ENCODE results near the gene OSCP1. TPM values are rescaled to one million over a fixed set of nuclear protein-coding genes. Genes with fewer than 3 reads are reported as not detected.

Gene OSCP1
- total and polyA plus RNA-seq, 2 donors (not counting 1 experiment from before 2014, with no cell fraction given) = 0.16 to 0.94 TPM

DNA sequence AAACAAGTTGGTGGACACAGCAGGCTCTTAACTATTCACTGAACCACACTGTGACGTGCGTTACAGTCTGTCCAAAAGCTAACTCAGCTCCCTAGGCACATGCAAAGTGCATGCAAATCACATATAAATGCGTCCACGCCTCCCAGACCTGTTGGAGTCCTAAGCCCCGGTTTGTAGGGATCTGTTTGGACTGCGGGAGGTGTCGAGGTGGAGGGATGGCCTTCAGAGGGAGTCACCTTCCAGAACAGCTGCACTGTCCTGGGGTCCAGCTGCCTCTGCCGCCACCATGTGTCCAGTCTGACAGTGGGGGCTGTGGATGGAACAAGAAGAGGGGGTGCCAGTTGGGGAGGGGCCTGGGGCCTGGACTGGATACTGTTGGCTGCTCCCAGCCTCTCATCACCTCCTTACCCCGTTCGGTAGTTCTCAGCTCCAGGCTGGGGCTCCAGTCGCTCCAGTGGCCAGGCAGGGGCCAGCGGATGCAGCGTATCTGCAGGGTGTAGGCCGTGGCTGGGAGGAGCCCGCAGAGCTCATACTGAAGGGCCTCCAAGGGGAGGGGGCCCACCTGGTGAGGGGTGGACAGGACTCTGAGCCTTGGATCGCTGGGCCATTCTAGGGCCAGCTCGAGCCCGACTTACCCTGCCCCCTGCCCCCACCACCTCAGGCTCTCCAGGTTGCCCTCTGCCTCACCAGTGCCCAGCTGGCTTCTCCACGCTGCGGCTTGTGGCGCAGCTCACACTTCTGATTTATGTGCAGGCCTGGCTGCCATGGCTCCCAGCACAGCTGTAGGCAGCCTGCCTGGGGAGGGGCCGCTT lies 21.8 kb upstream of the OSCP1 start:
- POLR2A ChIA-PET = no interaction called here
- H3K9me3 Mint-ChIP-seq (ENCODE audit: insufficient read depth) = no peaks in the 10 kb centered on the region
- no peaks in the 10 kb centered on the region for H3K27me3 Mint-ChIP-seq
- DNase-seq (no peak), ATAC-seq (ENCODE audit: low read depth) (no peak)
- Histone ChIP-seq H3K9ac (ENCODE audit: low read length) (no peak overlapping the region), H3K79me2 (ENCODE audit: control insufficient read depth, insufficient read depth, low read length) (no peaks in the 10 kb centered on the region), H4K20me1 (ENCODE audit: control insufficient read depth, insufficient read depth, low read length, poor library complexity, severe bottlenecking) (no peaks in the 10 kb centered on the region), H3K27me3 (replicated peaks in 1 of 4; ENCODE audit: control extremely low read depth in 1 of 4, control insufficient read depth in 3 of 4, insufficient read depth in 4 of 4, low read length in 3 of 4) (no peaks in the 10 kb centered on the region), H3K9me3 (ENCODE audit: control extremely low read depth in 1 of 3, control insufficient read depth in 2 of 3, insufficient read depth in 1 of 3, low read length in 2 of 3) (no peaks in the 10 kb centered on the region), H2AFZ (ENCODE audit: insufficient read depth, low read depth, low read length, poor library complexity, severe bottlenecking) (no peak overlapping the region), H3K27ac (ENCODE audit: low read length in 2 of 2) (no peak overlapping the region), H3K4me3 (ENCODE audit: control extremely low read depth in 1 of 5, extremely low read depth in 1 of 5, insufficient read depth in 1 of 5, low read depth in 2 of 5, low read length in 4 of 5) (no peak overlapping the region), H3K4me1 (ENCODE audit: control insufficient read depth in 2 of 2, insufficient read depth in 2 of 2, low read length in 2 of 2) (no peaks in the 10 kb centered on the region), H3K4me2 (replicated peaks; ENCODE audit: low read depth, low read length, poor library complexity, severe bottlenecking) (no peak overlapping the region), H3K36me3 (replicated peaks in 1 of 2; ENCODE audit: control extremely low read depth in 1 of 2, control insufficient read depth in 1 of 2, extremely low read depth in 1 of 2, insufficient read depth in 2 of 2, low read length in 1 of 2) (no peaks in the 10 kb centered on the region)
- H3K4me1 Mint-ChIP-seq = peaks cover 2% of the 10 kb centered on the region
- intact Hi-C loops (cut with micrococcal nuclease) = no loop called here
- no peak overlapping the region for H3K27ac Mint-ChIP-seq
- WGBS (ENCODE audit: insufficient coverage) = 91% methylated on average over 19 of the region's 22 CpGs
- H3K4me3 Mint-ChIP-seq = no peak overlapping the region
- TF ChIP-seq, protein P1, sequence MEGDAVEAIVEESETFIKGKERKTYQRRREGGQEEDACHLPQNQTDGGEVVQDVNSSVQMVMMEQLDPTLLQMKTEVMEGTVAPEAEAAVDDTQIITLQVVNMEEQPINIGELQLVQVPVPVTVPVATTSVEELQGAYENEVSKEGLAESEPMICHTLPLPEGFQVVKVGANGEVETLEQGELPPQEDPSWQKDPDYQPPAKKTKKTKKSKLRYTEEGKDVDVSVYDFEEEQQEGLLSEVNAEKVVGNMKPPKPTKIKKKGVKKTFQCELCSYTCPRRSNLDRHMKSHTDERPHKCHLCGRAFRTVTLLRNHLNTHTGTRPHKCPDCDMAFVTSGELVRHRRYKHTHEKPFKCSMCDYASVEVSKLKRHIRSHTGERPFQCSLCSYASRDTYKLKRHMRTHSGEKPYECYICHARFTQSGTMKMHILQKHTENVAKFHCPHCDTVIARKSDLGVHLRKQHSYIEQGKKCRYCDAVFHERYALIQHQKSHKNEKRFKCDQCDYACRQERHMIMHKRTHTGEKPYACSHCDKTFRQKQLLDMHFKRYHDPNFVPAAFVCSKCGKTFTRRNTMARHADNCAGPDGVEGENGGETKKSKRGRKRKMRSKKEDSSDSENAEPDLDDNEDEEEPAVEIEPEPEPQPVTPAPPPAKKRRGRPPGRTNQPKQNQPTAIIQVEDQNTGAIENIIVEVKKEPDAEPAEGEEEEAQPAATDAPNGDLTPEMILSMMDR (IDR thresholded peaks at IDR 0.05) = no peak
- no peak for TF ChIP-seq EZH2 (IDR thresholded peaks at IDR 0.05; ENCODE audit: borderline replicate concordance, insufficient read depth, low read depth, low read length, poor library complexity, severe bottlenecking)
- CTCF ChIA-PET = no interaction called here

DNA sequence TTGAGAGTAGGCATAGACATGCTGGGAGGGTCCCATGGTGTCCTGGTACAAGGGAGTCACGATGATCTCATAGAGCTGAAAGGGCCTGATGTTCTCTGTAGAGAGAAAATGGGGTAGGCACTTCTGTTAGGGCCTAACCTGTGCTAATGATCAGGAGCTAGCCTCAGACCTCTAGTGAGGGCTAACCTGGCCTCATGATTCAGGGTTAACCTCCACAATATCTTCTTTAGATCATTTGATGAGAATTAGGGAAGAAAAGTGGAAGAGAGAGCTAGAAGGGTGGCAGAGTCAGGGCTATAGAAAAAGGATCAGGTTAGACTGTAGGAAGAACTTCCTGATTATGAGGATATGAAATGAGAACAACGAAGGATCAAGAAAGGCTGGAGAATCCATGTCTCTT lies 18.9 kb upstream of the OSCP1 start:
- H3K27ac Mint-ChIP-seq = no peak overlapping the region
- POLR2A ChIA-PET = no interaction called here
- intact Hi-C loops (cut with micrococcal nuclease) = no loop called here

More for the DNA sequence above, 18.9 kb upstream of the OSCP1 start:
- Histone ChIP-seq H3K4me2 (replicated peaks; ENCODE audit: low read depth, low read length, poor library complexity, severe bottlenecking) (no peak overlapping the region), H3K4me1 (ENCODE audit: control insufficient read depth in 2 of 2, insufficient read depth in 2 of 2, low read length in 2 of 2) (peaks cover 4 to 7% of the 10 kb centered on the region in 2 donors), H3K9ac (ENCODE audit: low read length) (no peak overlapping the region), H3K27ac (ENCODE audit: low read length in 2 of 2) (no peak overlapping the region), H3K4me3 (ENCODE audit: control extremely low read depth in 1 of 5, extremely low read depth in 1 of 5, insufficient read depth in 1 of 5, low read depth in 2 of 5, low read length in 4 of 5) (no peak overlapping the region), H4K20me1 (ENCODE audit: control insufficient read depth, insufficient read depth, low read length, poor library complexity, severe bottlenecking) (no peaks in the 10 kb centered on the region), H2AFZ (ENCODE audit: insufficient read depth, low read depth, low read length, poor library complexity, severe bottlenecking) (no peak overlapping the region), H3K79me2 (ENCODE audit: control insufficient read depth, insufficient read depth, low read length) (no peaks in the 10 kb centered on the region), H3K36me3 (replicated peaks in 1 of 2; ENCODE audit: control extremely low read depth in 1 of 2, control insufficient read depth in 1 of 2, extremely low read depth in 1 of 2, insufficient read depth in 2 of 2, low read length in 1 of 2) (no peaks in the 10 kb centered on the region), H3K9me3 (ENCODE audit: control extremely low read depth in 1 of 3, control insufficient read depth in 2 of 3, insufficient read depth in 1 of 3, low read length in 2 of 3) (no peaks in the 10 kb centered on the region), H3K27me3 (replicated peaks in 1 of 4; ENCODE audit: control extremely low read depth in 1 of 4, control insufficient read depth in 3 of 4, insufficient read depth in 4 of 4, low read length in 3 of 4) (no peaks in the 10 kb centered on the region)
- WGBS (ENCODE audit: insufficient coverage) = 65% methylated on average over 2 of the region's 2 CpGs
- CTCF ChIA-PET = no interaction called here
- no peaks in the 10 kb centered on the region for H3K9me3 Mint-ChIP-seq (ENCODE audit: insufficient read depth)
- ATAC-seq (ENCODE audit: low read depth) = no peak
- DNase-seq = no peak
- no peak for TF ChIP-seq EZH2 (IDR thresholded peaks at IDR 0.05; ENCODE audit: borderline replicate concordance, insufficient read depth, low read depth, low read length, poor library complexity, severe bottlenecking)
- TF ChIP-seq, protein P1 (IDR thresholded peaks at IDR 0.05) = no peak
- peaks cover 7% of the 10 kb centered on the region for H3K4me1 Mint-ChIP-seq
- no peak overlapping the region for H3K4me3 Mint-ChIP-seq
- H3K27me3 Mint-ChIP-seq = no peaks in the 10 kb centered on the region
